NT2/D1 (cell line): ENCODE measurements around the gene CAMK2N1.

Source experiments
- SUZ12 ChIP-seq: IDR thresholded peaks from 2 replicates; pipeline ENCODE4 v1.6.1; 2011; ENCODE audit not compliant: insufficient read length, insufficient read depth; ENCODE audit errors: extremely low read depth
- YY1 ChIP-seq: IDR thresholded peaks from 2 replicates; pipeline ENCODE4 v1.6.1; 2011; ENCODE audit not compliant: insufficient read length, insufficient read depth
- ZNF274 ChIP-seq: IDR thresholded peaks from 2 replicates; pipeline ENCODE4 v1.6.1; 2011; ENCODE audit warnings: mild to moderate bottlenecking, low read depth, low read length

- TF ChIP-seq ZNF274 = no peak
- TF ChIP-seq SUZ12 = no peak
- TF ChIP-seq YY1 = no peak
Observed at GRCh38 chr1:20462397-20462796, 23.6 kb downstream of the CAMK2N1 start.
